Dermis blood vessel endothelial cell (primary cell): Measurements from ENCODE around the gene NLRP8. TPM values are rescaled to one million over a fixed set of nuclear protein-coding genes. Genes with fewer than 3 reads are reported as not detected.
A peak's percentile ranks its signal among the peaks of the same experiment; 100 is the strongest.
"Not testable (repeated sequence)": the region's sequence is repeated elsewhere in the genome, so short reads cannot be mapped to it uniquely, and the experiment has no call there.

Source experiments
- DNase-seq: peaks from one replicate; pipeline ENCODE4 v3.0.0; 2010
- total RNA-seq: library from RNA; depleted of rRNA; stranded (reverse); fragments of >200 nt; gene quantifications from 2 replicates; pipeline ENCODE4 v1.2.3, GENCODE V29; 2014

Gene NLRP8
- total RNA-seq, 1 donor from 2014 or later = not detected

DNA sequence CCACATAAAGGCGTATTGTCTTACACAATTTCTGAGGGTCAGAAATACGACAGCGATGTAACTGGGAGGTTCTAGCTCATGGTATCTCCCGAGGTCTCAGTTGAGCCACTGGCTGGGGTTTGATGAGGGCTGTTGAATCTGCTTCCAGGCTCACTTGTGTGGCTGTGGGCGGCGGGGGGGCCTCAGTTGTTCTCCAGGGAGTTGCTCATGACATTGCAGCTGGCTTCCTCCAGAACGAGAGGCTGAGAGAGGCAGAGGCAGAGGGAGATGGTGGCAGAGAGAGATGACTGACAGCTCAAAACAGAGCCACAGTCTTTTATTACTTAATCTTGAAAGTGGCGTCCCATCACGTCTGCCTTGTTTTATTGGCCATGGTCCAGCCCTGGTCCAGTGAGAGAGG, 32.8 kb downstream of the NLRP8 start:
- DNase-seq = no peak

- no peak for DNase-seq
These were observed 37.6 kb downstream of the NLRP8 start for GRCh38 chr19:55985254-55985653.

GRCh38 chr19:55986487-55986886, 38.9 kb downstream of the NLRP8 start, which contains the start of gene NLRP5:
Gene NLRP5 (plus strand): TSS chr19:55986775.
- no peak for DNase-seq

DNA sequence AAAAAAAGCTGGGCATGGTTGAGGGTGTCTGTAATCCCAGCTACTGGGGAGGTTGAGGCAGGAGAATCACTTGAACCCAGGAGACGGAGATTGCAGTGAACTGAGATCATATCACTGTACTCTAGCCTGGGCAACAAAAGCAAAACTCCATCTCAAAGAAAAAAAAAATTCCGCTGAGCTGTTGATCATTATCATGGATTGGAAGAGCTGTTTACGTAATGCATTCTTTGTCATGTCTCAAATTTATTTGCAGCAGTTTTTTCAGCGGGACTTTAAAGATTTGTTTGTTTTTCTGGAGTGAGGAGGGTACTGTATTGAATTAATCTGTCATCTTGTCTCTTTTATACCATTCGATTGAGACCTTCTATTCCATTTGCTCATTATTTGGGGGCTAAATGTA, 43.2 kb downstream of the NLRP8 start:
- DNase-seq = no peak

DNA sequence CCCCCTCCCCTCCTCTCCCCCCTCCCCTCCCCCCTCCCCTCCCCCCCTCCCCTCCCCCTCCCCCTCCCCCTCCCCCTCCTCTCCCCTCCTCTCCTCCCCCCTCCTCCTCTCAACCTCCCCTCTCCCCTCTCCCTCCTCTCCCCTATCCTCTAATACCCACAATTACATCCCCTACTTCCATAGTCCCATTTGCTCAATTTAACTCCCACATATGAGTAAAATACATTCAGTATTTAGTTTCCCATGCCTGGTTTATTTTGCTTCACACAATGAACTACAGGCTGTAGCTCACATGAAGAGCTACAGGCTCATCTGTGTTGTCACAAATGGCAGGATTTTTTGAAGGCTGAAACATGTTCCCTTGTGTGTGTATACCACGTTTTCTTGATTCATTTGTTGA, 45.9 kb downstream of the NLRP8 start:
- DNase-seq = no peak

DNA sequence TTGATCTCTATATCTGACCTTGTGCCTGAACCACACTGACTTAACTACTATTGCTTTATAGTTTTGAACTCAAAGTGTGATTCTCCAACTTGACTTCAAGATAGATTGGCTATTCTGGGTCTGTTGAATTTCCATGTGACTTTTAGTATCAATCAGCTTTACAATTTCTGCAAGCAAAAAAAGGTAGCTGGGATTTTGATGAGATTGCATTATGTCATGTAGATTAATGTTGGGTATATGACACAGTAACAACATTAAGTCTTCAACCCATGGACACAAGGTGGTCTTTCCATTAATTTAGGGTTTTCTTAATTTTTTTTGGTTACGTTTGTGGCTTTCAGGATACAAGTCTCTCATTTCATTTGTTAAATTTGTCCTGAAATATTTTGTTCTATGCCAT, 67.1 kb downstream of the NLRP8 start:
- DNase-seq = no peak

DNA sequence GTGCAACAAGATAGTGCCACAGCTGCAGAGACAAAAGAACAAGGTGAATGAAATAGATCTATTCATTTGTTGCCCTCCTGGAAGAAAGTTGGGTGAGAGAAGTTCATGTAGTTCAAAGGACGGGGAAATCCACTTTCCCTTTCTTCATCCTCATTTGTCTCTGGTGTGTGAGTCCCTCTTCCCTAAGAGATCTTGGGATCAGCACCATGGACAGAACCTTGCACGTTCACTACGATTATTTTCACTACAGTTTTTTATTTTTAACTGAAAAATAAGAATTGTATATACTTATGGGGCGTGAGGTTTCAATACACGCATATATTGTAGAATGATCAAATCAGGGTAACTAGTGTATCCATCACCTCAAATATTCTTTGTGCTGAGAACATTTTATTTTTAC, 68.1 kb downstream of the NLRP8 start:
- DNase-seq = peak; percentile 7

GRCh38 chr19:56019325-56019724, 71.7 kb downstream of the NLRP8 start:
- not testable (repeated sequence) for DNase-seq

GRCh38 chr19:56020355-56020975, 72.8 kb downstream of the NLRP8 start:
- DNase-seq = not testable (repeated sequence)

DNA sequence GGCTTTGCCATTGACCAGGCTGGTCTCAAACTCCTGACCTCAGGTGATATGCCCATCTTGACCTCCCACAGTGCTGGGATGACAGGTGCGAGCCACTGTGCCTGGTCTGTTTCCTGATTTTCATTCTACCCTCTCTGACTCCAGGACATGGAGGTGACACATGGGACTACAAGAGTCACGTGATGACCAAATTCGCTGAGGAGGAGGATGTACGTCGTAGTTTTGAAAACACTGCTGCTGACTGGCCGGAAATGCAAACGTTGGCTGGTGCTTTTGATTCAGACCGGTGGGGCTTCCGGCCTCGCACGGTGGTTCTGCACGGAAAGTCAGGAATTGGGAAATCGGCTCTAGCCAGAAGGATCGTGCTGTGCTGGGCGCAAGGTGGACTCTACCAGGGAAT, 79.1 kb downstream of the NLRP8 start:
- DNase-seq = no peak

Other genes with a start within 250 kb of the NLRP8 start
- not detected in 2 replicates for gene NLRP9, start 209.4 kb upstream of the NLRP8 start, total RNA-seq
- 0.14 and 0.51 TPM in 2 replicates for gene RFPL4A, start 188.7 kb upstream of the NLRP8 start, total RNA-seq
- 0.68 TPM in 1 of 2 replicates, not detected in the other for gene RFPL4AL1, start 178.7 kb upstream of the NLRP8 start, total RNA-seq
- 0.05 TPM in 1 of 2 replicates, not detected in the other for gene NLRP11, start 115.8 kb upstream of the NLRP8 start, total RNA-seq
- gene NLRP4, start 111.3 kb upstream of the NLRP8 start, total RNA-seq = under 0.01 TPM in 1 of 2 replicates, not detected in the other
- gene NLRP13, start 15.5 kb upstream of the NLRP8 start, total RNA-seq = not detected in 2 replicates
- gene NLRP5, start 38.9 kb downstream of the NLRP8 start, total RNA-seq = not detected in 2 replicates
- gene ZNF787, start 173.5 kb downstream of the NLRP8 start, total RNA-seq = 30.0 and 41.2 TPM in 2 replicates
- 22.6 and 26.3 TPM in 2 replicates for gene ZNF444, start 193.5 kb downstream of the NLRP8 start, total RNA-seq
- gene GALP, start 228.2 kb downstream of the NLRP8 start, total RNA-seq = not detected in 2 replicates
- not detected in 2 replicates for gene ZSCAN5B, start 250.0 kb downstream of the NLRP8 start, total RNA-seq